IMR-90 (cell line): Measurements from ENCODE around the gene CCDC88B. TPM values are rescaled to one million over a fixed set of nuclear protein-coding genes. Genes with fewer than 3 reads are reported as not detected.

Experiments
- ATAC-seq: fragments of 200-7000 bp; cut with Tn5 transposase; 2 replicates; pipeline ENCODE4 v1.9.1; 2020; ENCODE audit warnings: low read depth, mild to moderate bottlenecking, moderate library complexity
- BruUV-seq: library from RNA; stranded (reverse); fragments of 400-500 nt; replicated peaks from 2 replicates; lab custom pipeline; 2021; lab: Mats Ljungman, UMichigan
- CTCF ChIA-PET: fragments of 300-600 bp; formaldehyde crosslinking; extraction: SDS; loops from one replicate; lab custom pipeline; 2021; ENCODE audit warnings: antibody characterized with exemption; lab: Yijun Ruan, JAX
- POLR2A ChIA-PET: fragments of 300-600 bp; sonication (Branson Sonifier 250); formaldehyde crosslinking; loops from one replicate; lab custom pipeline; 2022; ENCODE audit warnings: antibody characterized with exemption; ENCODE audit not compliant: unreplicated experiment; lab: Charles Lee
- DNase-seq: peaks from one replicate; pipeline ENCODE4 v3.0.0; 2013
- H2AFZ ChIP-seq: replicated peaks from 2 replicates; pipeline ENCODE3; 2013; ENCODE audit warnings: low read length, mild to moderate bottlenecking; ENCODE audit not compliant: poor library complexity
- H2AK5ac ChIP-seq: 2 replicates; pipeline ENCODE4 v1.6.1; 2013; ENCODE audit warnings: low read depth, low read length, inconsistent platforms
- H2AK9ac ChIP-seq: replicated peaks from 2 replicates; pipeline ENCODE3; 2013; ENCODE audit warnings: mild to moderate bottlenecking, low read depth, low read length, moderate library complexity; ENCODE audit not compliant: poor library complexity
- H2BK120ac ChIP-seq: 2 replicates; pipeline ENCODE4 v1.6.1; 2013; ENCODE audit warnings: low read depth, low read length, inconsistent platforms
- H2BK15ac ChIP-seq: 3 replicates; pipeline ENCODE4 v1.6.1; 2013; ENCODE audit warnings: low read depth, low read length, inconsistent platforms
- H2BK20ac ChIP-seq: 2 replicates; pipeline ENCODE4 v1.6.1; 2013; ENCODE audit warnings: low read depth, mild to moderate bottlenecking, inconsistent platforms, low read length, moderate library complexity
- H2BK5ac ChIP-seq: 2 replicates; pipeline ENCODE4 v1.6.1; 2013; ENCODE audit warnings: mild to moderate bottlenecking, low read depth, low read length, inconsistent platforms; ENCODE audit not compliant: poor library complexity, severe bottlenecking
- H3K14ac ChIP-seq: replicated peaks from 2 replicates; pipeline ENCODE4 v1.6.1; 2013; ENCODE audit warnings: low read depth, low read length, inconsistent platforms
- H3K18ac ChIP-seq: 2 replicates; pipeline ENCODE4 v1.6.1; 2013; ENCODE audit warnings: low read depth, low read length, control low read depth
- H3K23ac ChIP-seq: 2 replicates; pipeline ENCODE4 v1.6.1; 2013; ENCODE audit warnings: low read depth, low read length, inconsistent platforms
- H3K27ac ChIP-seq: 2 replicates; pipeline ENCODE4 v1.5.1; 2013; ENCODE audit warnings: mild to moderate bottlenecking, control low read depth, low read length; ENCODE audit not compliant: insufficient read depth
- H3K27me3 ChIP-seq: 2 replicates; pipeline ENCODE4 v1.6.1; 2013; ENCODE audit warnings: low read length; ENCODE audit not compliant: control insufficient read depth, insufficient read depth
- H3K36me3 ChIP-seq: 2 replicates; pipeline ENCODE4 v1.6.1; 2013; ENCODE audit warnings: low read length, mixed read lengths; ENCODE audit not compliant: control insufficient read depth, insufficient read depth
- H3K4ac ChIP-seq: 2 replicates; pipeline ENCODE4 v1.6.1; 2013; ENCODE audit warnings: low read depth, low read length, inconsistent platforms
- H3K4me1 ChIP-seq: 2 replicates; pipeline ENCODE4 v1.6.1; 2013; ENCODE audit warnings: low read length, mixed read lengths; ENCODE audit not compliant: control insufficient read depth, insufficient read depth
- H3K4me2 ChIP-seq: 2 replicates; pipeline ENCODE4 v1.6.1; 2013; ENCODE audit warnings: low read depth, mild to moderate bottlenecking, control low read depth, low read length, moderate library complexity
- H3K4me3 ChIP-seq: 2 replicates; pipeline ENCODE4 v1.5.1; 2013; ENCODE audit warnings: low read depth, mild to moderate bottlenecking, control low read depth, low read length, moderate library complexity; ENCODE audit not compliant: insufficient read depth
- H3K56ac ChIP-seq: 2 replicates; pipeline ENCODE4 v1.6.1; 2013; ENCODE audit warnings: low read length, inconsistent platforms; ENCODE audit not compliant: insufficient read depth; ENCODE audit errors: extremely low read depth
- H3K79me1 ChIP-seq, 2 experiments: 2 replicates each; pipeline ENCODE4 v1.6.1; 2013; ENCODE audit warnings: low read length in 2 of 2, inconsistent platforms in 1 of 2, low read depth in 1 of 2
- H3K9ac ChIP-seq: 2 replicates; pipeline ENCODE4 v1.6.1; 2013; ENCODE audit warnings: low read depth, low read length, control low read depth
- H3K9me1 ChIP-seq: 2 replicates; pipeline ENCODE4 v1.6.1; 2013; ENCODE audit warnings: low read length, inconsistent platforms; ENCODE audit not compliant: insufficient read depth
- H3K9me3 ChIP-seq: 2 replicates; pipeline ENCODE4 v1.6.1; 2013; ENCODE audit warnings: low read length; ENCODE audit not compliant: control insufficient read depth, insufficient read depth
- H4K20me1 ChIP-seq: 2 replicates; pipeline ENCODE4 v1.6.1; 2013; ENCODE audit warnings: low read length, inconsistent platforms; ENCODE audit not compliant: insufficient read depth
- H4K5ac ChIP-seq: 2 replicates; pipeline ENCODE4 v1.6.1; 2013; ENCODE audit warnings: mild to moderate bottlenecking, low read depth, low read length, control low read depth
- H4K8ac ChIP-seq, 2 experiments: 2 replicates each; pipeline ENCODE4 v1.6.1; 2013; ENCODE audit warnings: low read depth in 2 of 2, low read length in 2 of 2, control low read depth in 1 of 2, inconsistent platforms in 1 of 2
- H4K91ac ChIP-seq: 2 replicates; pipeline ENCODE4 v1.6.1; 2013; ENCODE audit warnings: low read depth, low read length, inconsistent platforms; ENCODE audit not compliant: insufficient read depth
- BHLHE40 ChIP-seq: fragments of 150-350 bp; IDR thresholded peaks from 2 replicates; pipeline ENCODE4 v1.6.1; 2016; ENCODE audit warnings: mild to moderate bottlenecking, low read depth, low read length
- CEBPB ChIP-seq: IDR thresholded peaks from 2 replicates; pipeline ENCODE4 v1.6.1; 2012; ENCODE audit warnings: low read depth, low read length, improper control_type of control experiment
- CHD1 ChIP-seq: IDR thresholded peaks from 2 replicates; pipeline ENCODE4 v1.6.1; 2012; ENCODE audit warnings: low read depth, low read length, improper control_type of control experiment
- CTCF ChIP-seq: conservative IDR thresholded peaks from 2 replicates; pipeline ENCODE4 v1.5.1; 2012; ENCODE audit warnings: mild to moderate bottlenecking, low read depth, low read length, improper control_type of control experiment
- ELK1 ChIP-seq: fragments of 150-350 bp; IDR thresholded peaks from 2 replicates; pipeline ENCODE4 v1.6.1; 2016; ENCODE audit warnings: low read depth, mild to moderate bottlenecking, low read length, moderate library complexity, borderline replicate concordance
- FOS ChIP-seq: fragments of 150-350 bp; IDR thresholded peaks from 2 replicates; pipeline ENCODE4 v1.6.1; 2016; ENCODE audit warnings: low read depth, low read length
- MAFK ChIP-seq: IDR thresholded peaks from 2 replicates; pipeline ENCODE4 v1.6.1; 2012; ENCODE audit warnings: low read depth, low read length, improper control_type of control experiment
- MAZ ChIP-seq: IDR thresholded peaks from 2 replicates; pipeline ENCODE4 v1.6.1; 2012; ENCODE audit warnings: low read depth, mild to moderate bottlenecking, low read length, improper control_type of control experiment, moderate library complexity, borderline replicate concordance
- MXI1 ChIP-seq: IDR thresholded peaks from 2 replicates; pipeline ENCODE4 v1.6.1; 2012; ENCODE audit warnings: low read depth, mild to moderate bottlenecking, low read length, moderate library complexity, borderline replicate concordance
- NFE2L2 ChIP-seq: fragments of 150-350 bp; IDR thresholded peaks from 2 replicates; pipeline ENCODE4 v1.6.1; 2016; ENCODE audit warnings: low read depth, mild to moderate bottlenecking, low read length
- POLR2A ChIP-seq: IDR thresholded peaks from 2 replicates; pipeline ENCODE4 v1.6.1; 2012; ENCODE audit warnings: mild to moderate bottlenecking, low read depth, low read length
- RAD21 ChIP-seq: IDR thresholded peaks from 2 replicates; pipeline ENCODE4 v1.6.1; 2012; ENCODE audit warnings: low read length, improper control_type of control experiment
- RCOR1 ChIP-seq: IDR thresholded peaks from 2 replicates; pipeline ENCODE4 v1.6.1; 2012; ENCODE audit warnings: mild to moderate bottlenecking, low read length, improper control_type of control experiment; ENCODE audit not compliant: insufficient replicate concordance
- RFX5 ChIP-seq: IDR thresholded peaks from 2 replicates; pipeline ENCODE4 v1.8.0; 2012; ENCODE audit warnings: low read depth, mild to moderate bottlenecking, low read length, moderate library complexity
- SMC3 ChIP-seq: fragments of 150-350 bp; IDR thresholded peaks from 2 replicates; pipeline ENCODE4 v1.6.1; 2016; ENCODE audit warnings: low read depth, mild to moderate bottlenecking, antibody characterized with exemption, low read length, moderate library complexity
- USF2 ChIP-seq: fragments of 150-350 bp; IDR thresholded peaks from 2 replicates; pipeline ENCODE4 v1.6.1; 2017; ENCODE audit warnings: mild to moderate bottlenecking, antibody characterized with exemption, low read length, low read depth
- WGBS, 2 experiments: methylation state at CpG; one replicate each; pipeline versions ENCODE4 v1.1.5 to v1.1.7; 2013; ENCODE audit warnings: missing lambda C conversion rate in 2 of 2; ENCODE audit not compliant: insufficient read length in 1 of 2; ENCODE audit errors: extremely low coverage in 2 of 2; 5-methylcytosine and 5-hydroxymethylcytosine counted together
- dilution Hi-C: fragments of 300-500 bp; cut with HindIII; formaldehyde crosslinking; loops from one replicate; pipeline ENCODE4 v1.14.3; 2018; ENCODE audit warnings: low sequenced_read_pairs; ENCODE audit not compliant: unreplicated experiment
- in situ Hi-C: fragments of 300-500 bp; cut with MboI; formaldehyde crosslinking; loops from 3 replicates; pipeline ENCODE4 v1.14.3; 2019; ENCODE audit warnings: low sequenced_read_pairs, inconsistent platforms, mixed read lengths
- intact Hi-C: fragments of 100-400 bp; cut with micrococcal nuclease; formaldehyde crosslinking; loops from 2 replicates; pipeline ENCODE4 v1.10.0; 2022
- polyA plus RNA-seq, 3 experiments: library from polyadenylated mRNA; depleted of rRNA; stranded (reverse); fragments of >200 nt; gene quantifications; 2 replicates each; pipeline ENCODE4 v1.2.3, GENCODE V29; 2012; ENCODE audit warnings: low replicate concordance in 1 of 3
- total RNA-seq: library from RNA; depleted of rRNA; stranded (reverse); fragments of >200 nt; gene quantifications from 2 replicates; pipeline ENCODE4 v1.2.3, GENCODE V29; 2012

Gene CCDC88B
- total and polyA plus RNA-seq, 2 of the 4 experiments (the other 2 are of a cell fraction) = 1.3 to 2.5 TPM

- no TSS peak for BruUV-seq
- CTCF ChIA-PET = no interaction called here
- no peak for DNase-seq
Measured at GRCh38 chr11:64349404-64349803, 9.4 kb downstream of the CCDC88B start.

More at GRCh38 chr11:64349404-64349803, 9.4 kb downstream of the CCDC88B start:
- Histone ChIP-seq H2BK15ac (no peak overlapping the region), H4K20me1 (no peaks in the 10 kb centered on the region), H3K27ac (no peak overlapping the region), H3K4ac (no peak overlapping the region), H3K27me3 (peaks cover 2% of the 10 kb centered on the region; the same call in 1 of the 2 replicates), H3K18ac (no peak overlapping the region), H3K56ac (no peak overlapping the region), H3K36me3 (no peaks in the 10 kb centered on the region), H3K14ac (no peak overlapping the region), H3K23ac (no peak overlapping the region), H3K9ac (no peak overlapping the region), H2AK9ac (no peak overlapping the region), H2BK20ac (no peak overlapping the region), H4K91ac (no peak overlapping the region), H3K4me2 (no peak overlapping the region), H2BK120ac (no peak overlapping the region), H3K79me1 (no peaks in the 10 kb centered on the region), H2AK5ac (no peak overlapping the region), H3K4me1 (no peaks in the 10 kb centered on the region), H3K9me1 (no peaks in the 10 kb centered on the region), H3K4me3 (no peak overlapping the region), H4K5ac (no peak overlapping the region), H3K9me3 (no peaks in the 10 kb centered on the region), H4K8ac (no peak overlapping the region), H2AFZ (no peak overlapping the region), H2BK5ac (no peak overlapping the region)
- intact Hi-C loops = no loop called here
- POLR2A ChIA-PET = no interaction called here
- WGBS, 2 experiments = no CpG with 5 or more reads among the region's 11 CpGs
- TF ChIP-seq MAFK (no peak), POLR2A (no peak), RAD21 (no peak), MAZ (no peak), BHLHE40 (no peak), RCOR1 (no peak), CTCF (no peak), CHD1 (no peak), USF2 (no peak), SMC3 (no peak), ELK1 (no peak), FOS (no peak), CEBPB (no peak), NFE2L2 (no peak), MXI1 (no peak), RFX5 (no peak)
- dilution Hi-C loops = no loop called here
- no peak for ATAC-seq
- in situ Hi-C loops = no loop called here
